HG03066 (cell line): Measurements from ENCODE around the gene APC2.
"Not testable (repeated sequence)": the region's sequence is repeated elsewhere in the genome, so short reads cannot be mapped to it uniquely, and the experiment has no call there.

Experiments
- ATAC-seq: cut with Tn5 transposase; IDR thresholded peaks from one replicate; pipeline ENCODE4 v1.9.1; 2021; ENCODE audit warnings: low read depth; ENCODE audit not compliant: unreplicated experiment

APC2 gene

GRCh38 chr19:1491114-1491848 is 41.4 kb downstream of the APC2 start, which contains the start of gene REEP6:
Gene REEP6, plus strand, starts transcription at chr19:1491181. Its CDS starts 89 bp downstream, at chr19:1491270.
- no peak for ATAC-seq

GRCh38 chr19:1491849-1492170 is 41.9 kb downstream of the APC2 start:
- ATAC-seq: no peak

- no peak for ATAC-seq
Measured at GRCh38 chr19:1492474-1493006, 42.6 kb downstream of the APC2 start.

- ATAC-seq: no peak
Measured at GRCh38 chr19:1494115-1494815, 44.3 kb downstream of the APC2 start.

- no peak for ATAC-seq
Measured at GRCh38 chr19:1495051-1495798, 45.3 kb downstream of the APC2 start.

- no peak for ATAC-seq
Measured at GRCh38 chr19:1495799-1496713, 46.1 kb downstream of the APC2 start.

GRCh38 chr19:1496714-1497577 is 47.0 kb downstream of the APC2 start:
- ATAC-seq: no peak

GRCh38 chr19:1497578-1498235 is 47.8 kb downstream of the APC2 start:
- ATAC-seq: no peak

GRCh38 chr19:1499231-1499630 is 49.3 kb downstream of the APC2 start:
- ATAC-seq: not testable (repeated sequence)

- no peak for ATAC-seq
Measured at GRCh38 chr19:1501200-1501595, 51.3 kb downstream of the APC2 start.

- ATAC-seq: no peak
Measured at GRCh38 chr19:1502433-1503088, 52.6 kb downstream of the APC2 start.

GRCh38 chr19:1503089-1503924 is 53.4 kb downstream of the APC2 start:
- no peak for ATAC-seq

GRCh38 chr19:1503925-1504773 is 54.2 kb downstream of the APC2 start:
- ATAC-seq: no peak

- ATAC-seq: no peak
Measured at GRCh38 chr19:1505012-1505411, 55.1 kb downstream of the APC2 start.

GRCh38 chr19:1505991-1506881 is 56.3 kb downstream of the APC2 start:
- no peak for ATAC-seq
